GM18526 (cell line): Measurements from ENCODE around the gene IL32.
A peak's percentile ranks its signal among the peaks of the same experiment; 100 is the strongest.

Experiments
- POLR2A ChIP-seq: IDR thresholded peaks from 3 replicates; pipeline ENCODE4 v1.6.1; 2011; ENCODE audit not compliant: insufficient read length; ENCODE audit errors: extremely low read depth

IL32 gene

GRCh38 chr16:3065069-3065741 is at the start of gene IL32:
Gene IL32 (plus strand): TSS chr16:3065640. CDS start chr16:3065812, 172 bp downstream.
- no peak for TF ChIP-seq POLR2A

- no peak for TF ChIP-seq POLR2A
These were observed 49.4 kb upstream of the IL32 start for GRCh38 chr16:3015865-3016521.

GRCh38 chr16:3017344-3017743 is 48.1 kb upstream of the IL32 start:
- no peak for TF ChIP-seq POLR2A

GRCh38 chr16:3017794-3018506 is 47.5 kb upstream of the IL32 start, which contains the start of gene CLDN6:
Gene CLDN6 (minus strand): TSS chr16:3018183. CDS start chr16:3016021, 2,162 bp downstream.
- no peak for TF ChIP-seq POLR2A

GRCh38 chr16:3019594-3020246 is 45.7 kb upstream of the IL32 start:
- no peak for TF ChIP-seq POLR2A

- peak; percentile 79 for TF ChIP-seq POLR2A
These were observed 45.2 kb upstream of the IL32 start, which contains the start of gene TNFRSF12A for GRCh38 chr16:3020247-3020603. Gene TNFRSF12A (plus strand): TSS chr16:3020368. CDS start chr16:3020398, 30 bp downstream.

GRCh38 chr16:3020604-3021448 is 44.6 kb upstream of the IL32 start:
- TF ChIP-seq POLR2A, result no peak

- no peak for TF ChIP-seq POLR2A
These were observed 43.8 kb upstream of the IL32 start for GRCh38 chr16:3021449-3022207.

GRCh38 chr16:3022208-3022683 is 43.2 kb upstream of the IL32 start:
- no peak for TF ChIP-seq POLR2A

GRCh38 chr16:3022684-3023414 is 42.6 kb upstream of the IL32 start:
- TF ChIP-seq POLR2A, result no peak

- TF ChIP-seq POLR2A, result no peak
These were observed 42.1 kb upstream of the IL32 start for GRCh38 chr16:3023415-3023668.

- TF ChIP-seq POLR2A, result peak; percentile 87
These were observed 41.6 kb upstream of the IL32 start, which contains the start of the genes HCFC1R1 and THOC6 for GRCh38 chr16:3023669-3024478. Gene HCFC1R1 (minus strand): TSS chr16:3023942. CDS start chr16:3023941, 1 bp downstream. Gene THOC6 (plus strand): TSS chr16:3024035. CDS start chr16:3024327, 292 bp downstream.
